HG03064 (cell line): ENCODE measurements around the gene ITGB2.

Experiments
- ATAC-seq: cut with Tn5 transposase; IDR thresholded peaks from one replicate; pipeline ENCODE4 v1.9.1; 2021; ENCODE audit warnings: low read depth; ENCODE audit not compliant: unreplicated experiment

The ITGB2 gene

DNA sequence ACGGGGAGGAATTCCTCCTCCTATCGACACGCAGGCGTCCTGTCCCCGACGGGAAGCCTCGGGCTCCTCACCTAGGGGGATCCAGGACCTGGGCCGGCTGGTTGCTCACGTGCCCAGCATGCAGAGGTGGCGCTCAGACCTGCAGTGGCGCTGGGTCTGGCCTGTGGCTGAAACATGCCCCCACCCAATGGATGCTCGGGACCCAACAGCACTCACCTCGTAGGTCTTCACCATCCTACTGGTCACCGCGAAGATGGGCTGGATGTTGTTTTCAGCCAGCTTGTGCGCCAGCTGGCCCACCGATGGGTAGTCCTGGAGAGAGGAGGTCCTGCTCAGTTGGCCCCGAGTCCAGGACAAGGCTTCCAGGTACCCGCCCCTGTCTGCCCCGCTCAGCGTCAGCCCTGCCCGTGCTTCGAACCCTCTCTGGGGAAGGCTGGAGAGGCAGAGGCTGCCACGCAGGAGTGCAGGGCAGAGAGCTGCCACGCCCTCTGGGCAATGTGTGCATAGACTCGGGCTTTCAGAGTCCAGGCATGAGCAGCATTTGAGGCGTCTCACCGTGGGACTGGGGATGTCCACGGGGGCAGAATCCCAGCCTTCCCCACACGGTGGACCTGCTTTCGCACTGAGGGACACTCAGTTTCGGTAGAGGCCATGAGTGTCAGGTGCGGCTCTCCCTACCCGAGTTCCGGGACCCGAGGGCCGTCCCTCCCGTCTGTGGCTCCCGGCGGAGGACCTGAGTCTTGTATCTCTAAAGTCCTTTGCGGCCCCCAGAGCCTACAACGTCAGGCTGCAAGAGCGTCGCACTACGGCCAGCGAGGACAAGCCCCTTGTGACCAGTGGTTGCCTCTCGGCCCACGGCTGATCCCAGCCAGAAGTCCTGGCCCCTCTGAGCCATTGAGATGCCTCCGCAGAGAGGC is 21.6 kb downstream of the ITGB2 start:
- no peak for ATAC-seq

DNA sequence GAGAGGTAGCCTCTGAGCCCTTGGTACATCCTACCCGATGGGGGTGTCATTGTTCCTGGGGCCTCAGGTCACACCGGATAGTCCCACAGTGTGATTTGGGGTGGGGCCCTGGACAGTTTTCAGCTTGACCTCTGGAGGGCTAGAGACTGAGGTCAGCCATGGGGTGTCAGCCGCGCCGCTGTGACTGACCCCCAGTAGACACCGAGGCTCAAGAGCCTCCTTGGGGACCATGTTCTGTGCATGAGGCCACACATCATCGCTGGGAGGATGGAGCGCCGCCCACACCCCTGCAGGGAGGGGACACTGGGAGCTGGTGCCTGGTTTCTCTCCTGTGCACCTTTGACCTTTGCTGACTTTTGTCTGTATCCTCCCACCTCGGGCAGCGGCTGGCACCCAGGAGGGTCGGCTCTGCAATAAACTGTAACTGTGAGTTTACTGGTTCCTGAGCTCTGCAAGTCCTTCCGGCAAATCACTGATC is 22.6 kb downstream of the ITGB2 start:
- no peak for ATAC-seq

DNA sequence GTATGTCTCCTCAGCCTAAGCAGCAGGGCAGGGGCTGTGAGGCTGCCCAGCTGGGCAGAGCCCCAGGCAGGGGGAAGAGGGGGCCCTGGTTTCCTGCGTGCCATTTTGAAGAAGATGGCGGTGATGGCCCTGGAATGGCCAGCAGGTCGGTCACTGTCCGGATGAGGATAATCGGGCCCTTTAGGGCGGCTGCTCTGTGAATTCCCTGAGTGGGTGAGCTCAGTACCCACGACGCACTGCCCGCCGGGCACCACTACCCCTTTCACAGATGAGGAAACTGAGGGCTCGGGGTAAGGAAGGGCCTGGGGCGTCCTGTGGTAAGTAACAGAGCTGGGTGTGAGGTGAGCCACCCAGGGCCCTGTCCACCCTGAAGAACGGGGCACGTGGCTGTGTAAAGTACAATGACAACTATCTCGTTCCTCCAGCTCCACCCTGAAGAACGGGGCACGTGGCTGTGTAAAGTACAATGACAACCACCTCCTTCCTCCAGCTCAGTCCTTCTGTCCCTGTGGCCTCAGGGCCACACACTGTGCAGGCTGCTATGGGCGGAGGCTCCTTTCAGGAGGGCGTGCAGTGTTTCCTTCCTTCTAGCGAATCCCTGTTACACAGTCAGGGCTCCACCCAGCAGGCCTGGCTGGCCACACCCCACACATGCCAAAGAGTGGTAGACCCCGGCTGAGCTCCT is 23.2 kb downstream of the ITGB2 start:
- no peak for ATAC-seq

DNA sequence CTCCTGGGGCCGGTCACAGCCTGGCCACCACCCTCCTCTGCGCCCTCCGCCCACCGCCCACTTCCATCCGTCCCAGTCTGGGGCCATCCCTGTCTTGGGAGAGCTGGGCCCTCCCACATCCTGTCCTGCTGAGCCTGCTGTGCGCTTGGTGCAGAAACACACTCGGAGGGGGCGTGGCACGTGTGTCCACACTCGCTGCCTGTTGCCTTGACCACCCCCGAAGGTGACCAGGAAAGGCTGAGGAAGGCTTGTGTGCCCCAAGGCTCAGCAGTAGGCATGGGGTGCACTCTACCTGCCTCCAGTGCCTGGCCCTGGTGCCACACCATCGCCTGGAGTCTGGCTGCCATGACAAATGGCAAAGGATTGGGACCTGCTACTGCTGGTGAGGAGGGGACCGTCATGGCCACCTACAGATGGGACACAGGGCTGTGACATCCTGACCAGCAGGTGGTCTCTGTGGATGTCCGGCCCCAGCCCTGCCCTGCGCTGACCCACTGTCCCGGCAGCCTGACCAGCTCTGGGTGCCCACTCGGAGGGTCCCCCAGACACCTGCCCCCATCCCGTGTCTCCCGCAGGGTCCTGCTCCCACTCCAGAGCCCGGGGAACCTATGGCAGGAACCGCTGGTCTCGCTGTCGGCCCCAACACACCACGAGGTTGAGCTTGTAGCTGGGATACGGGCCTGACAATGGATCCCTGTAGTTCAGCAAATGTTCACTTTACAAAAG is 24.0 kb downstream of the ITGB2 start:
- ATAC-seq: no peak

DNA sequence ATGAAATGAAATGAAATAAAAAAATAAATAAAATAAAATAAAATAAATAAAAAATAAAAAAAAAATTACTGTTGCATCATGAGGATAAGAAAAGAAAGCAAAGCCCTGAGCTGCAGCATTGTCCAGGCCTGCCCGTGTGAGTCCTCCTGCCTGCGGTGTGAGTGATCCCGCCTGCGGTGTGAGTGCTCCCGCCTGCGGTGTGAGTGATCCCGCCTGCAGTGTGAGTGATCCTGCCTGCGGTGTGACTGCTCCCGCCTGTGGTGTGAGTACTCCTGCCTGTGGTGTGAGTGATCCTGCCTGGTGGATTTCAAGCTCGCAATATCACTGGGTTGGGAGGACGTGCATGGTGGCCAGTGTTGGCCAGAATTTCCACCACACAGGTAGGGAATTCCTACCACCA is 24.8 kb downstream of the ITGB2 start:
- ATAC-seq: no peak

DNA sequence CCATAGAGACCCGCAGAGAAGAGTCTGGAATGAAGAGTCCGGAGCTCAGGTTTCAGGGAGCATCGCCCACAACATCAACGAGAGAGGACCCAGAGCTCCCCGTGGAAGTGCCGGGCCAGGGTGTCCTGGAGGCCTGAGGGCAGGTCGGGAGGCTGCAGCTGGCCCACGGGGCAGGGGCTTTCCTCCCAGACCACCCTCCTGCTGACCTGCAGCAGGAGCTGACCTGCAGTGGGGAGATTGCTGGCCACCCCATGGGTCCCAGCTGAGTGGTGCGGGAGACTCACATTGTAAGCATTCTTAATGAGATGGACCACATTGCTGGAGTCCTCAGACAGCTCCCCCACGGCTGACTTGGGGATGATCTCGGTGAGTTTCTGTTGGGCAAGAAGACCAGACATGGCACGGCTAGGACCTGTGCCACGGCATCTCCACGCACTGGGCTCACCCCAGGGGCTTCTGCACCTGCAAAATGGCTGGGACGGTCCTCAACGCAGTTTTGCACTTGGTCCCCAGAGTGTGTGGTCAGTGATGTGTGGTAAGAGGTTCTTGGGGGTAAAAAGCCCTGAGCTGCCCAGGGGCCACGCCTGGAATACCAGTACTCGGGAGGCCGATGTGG is 25.9 kb downstream of the ITGB2 start:
- no peak for ATAC-seq

DNA sequence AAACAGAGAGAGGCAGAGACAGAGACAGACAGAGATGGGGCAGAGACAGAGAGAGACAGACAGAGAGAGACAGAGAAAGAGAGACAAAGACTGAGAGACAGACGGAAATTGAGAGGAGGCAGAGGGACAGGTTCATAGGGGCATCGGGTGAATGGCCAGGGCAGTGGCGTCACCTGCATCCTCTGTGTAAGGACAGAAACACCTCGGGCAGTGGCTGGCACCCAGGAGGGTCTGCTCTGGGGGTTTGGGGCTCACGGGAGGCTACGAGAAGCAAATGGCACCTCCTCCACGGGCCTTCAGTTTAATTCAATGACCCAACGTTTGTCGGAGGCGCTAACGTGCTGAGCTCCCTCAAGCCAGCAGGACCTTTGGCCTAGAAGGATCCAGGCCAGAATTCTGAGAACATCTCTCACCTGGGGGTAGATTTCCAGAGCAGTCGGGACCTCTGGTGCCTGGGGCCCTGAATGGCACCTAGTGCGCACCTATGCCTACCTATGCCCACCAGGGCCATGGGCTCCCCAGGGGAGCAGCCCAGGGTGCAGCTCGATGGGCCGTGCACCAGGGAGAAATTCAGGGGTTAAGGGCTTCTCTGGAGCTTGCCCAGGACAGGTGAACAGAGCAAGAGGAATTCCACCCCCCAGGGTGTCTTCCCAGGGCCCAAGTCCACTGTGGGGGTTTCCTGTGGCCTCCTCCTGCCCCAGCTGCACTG is 26.6 kb downstream of the ITGB2 start:
- ATAC-seq: no peak

DNA sequence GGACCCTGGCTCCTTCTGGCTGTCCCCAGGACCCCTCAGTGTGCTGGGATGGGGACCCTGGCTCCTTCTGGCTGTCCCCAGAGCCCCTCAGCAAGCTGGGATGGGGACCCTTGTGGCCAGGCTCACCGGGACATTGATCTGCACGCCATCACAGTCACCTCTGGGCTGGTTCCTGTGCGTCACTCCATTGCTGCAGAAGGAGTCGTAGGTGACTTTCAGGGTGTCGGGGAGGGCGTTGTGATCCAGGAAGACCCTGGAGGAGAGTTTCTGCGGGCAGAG is 27.5 kb downstream of the ITGB2 start:
- ATAC-seq: no peak

DNA sequence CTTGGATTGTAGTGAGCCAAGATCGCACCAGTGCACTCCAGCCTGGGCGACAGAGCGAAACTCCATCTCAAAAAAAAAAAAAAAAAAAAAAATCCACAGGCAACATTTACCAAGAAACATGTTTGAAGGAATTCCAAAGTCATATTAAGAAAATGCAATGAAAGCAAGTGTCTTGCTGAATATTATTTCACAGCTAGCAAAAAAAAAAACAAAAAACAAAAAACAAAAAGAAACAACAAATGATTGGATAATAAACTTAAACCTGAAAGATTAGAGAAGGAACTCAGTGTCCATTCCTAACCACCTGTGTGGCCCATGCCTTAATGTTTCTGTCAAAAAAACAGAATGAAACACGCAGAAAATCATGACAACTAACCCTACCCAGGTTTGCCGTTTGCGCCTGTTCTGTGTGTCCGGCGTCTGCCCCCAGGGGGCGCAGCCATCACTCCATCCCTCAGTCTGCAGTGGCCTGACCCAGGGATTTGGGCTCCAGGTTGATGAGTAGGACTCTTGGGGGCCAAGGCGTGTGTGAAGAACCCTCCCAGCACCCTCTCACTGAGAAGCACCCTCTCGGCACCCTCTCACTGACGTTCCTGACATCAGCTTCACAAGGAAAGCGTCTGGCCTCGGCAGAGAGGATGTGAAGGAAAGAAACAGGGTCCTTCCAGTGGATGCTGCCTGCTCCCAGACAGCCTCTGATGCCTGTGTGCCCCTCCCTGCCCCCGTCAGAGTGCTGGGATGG is 28.0 kb downstream of the ITGB2 start:
- no peak for ATAC-seq

DNA sequence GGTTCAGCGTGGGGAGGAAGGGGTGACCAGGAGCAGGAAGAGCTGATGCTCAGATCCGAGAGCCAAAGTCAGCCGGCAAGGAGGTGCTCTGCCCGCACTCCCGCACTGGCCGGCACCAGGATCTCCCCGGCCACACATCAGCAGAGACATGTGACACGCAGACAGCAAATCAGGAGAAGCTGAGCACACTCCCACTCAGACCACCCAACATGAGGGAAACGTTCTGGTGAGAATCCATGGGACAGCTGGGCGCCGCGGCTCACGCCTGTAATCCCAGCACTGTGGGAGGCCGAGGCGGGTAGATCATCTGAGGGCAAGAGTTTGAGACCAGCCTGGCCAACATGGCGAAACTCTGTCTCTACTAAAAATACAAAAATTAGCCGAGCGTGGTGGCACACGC is 28.6 kb downstream of the ITGB2 start:
- no peak for ATAC-seq

DNA sequence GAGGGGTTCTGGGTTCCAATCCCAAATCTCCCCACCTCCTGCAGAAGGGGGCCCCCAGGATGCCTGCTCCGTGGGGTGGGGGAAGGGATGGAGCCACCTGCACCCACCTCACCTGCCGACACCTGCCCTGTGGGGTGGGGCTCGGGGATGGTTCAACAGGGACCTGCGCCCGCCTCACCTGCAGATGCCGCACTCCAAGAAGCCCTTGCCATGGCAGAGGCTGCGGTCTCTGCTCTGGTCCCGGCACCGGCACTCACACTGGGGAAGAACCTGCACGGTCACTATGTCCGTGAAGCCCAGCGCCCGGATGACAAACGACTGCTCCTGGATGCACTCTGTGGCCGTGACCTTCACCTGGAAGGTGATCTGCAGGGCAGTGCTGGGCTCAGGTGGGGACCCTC is 29.1 kb downstream of the ITGB2 start:
- ATAC-seq: no peak

DNA sequence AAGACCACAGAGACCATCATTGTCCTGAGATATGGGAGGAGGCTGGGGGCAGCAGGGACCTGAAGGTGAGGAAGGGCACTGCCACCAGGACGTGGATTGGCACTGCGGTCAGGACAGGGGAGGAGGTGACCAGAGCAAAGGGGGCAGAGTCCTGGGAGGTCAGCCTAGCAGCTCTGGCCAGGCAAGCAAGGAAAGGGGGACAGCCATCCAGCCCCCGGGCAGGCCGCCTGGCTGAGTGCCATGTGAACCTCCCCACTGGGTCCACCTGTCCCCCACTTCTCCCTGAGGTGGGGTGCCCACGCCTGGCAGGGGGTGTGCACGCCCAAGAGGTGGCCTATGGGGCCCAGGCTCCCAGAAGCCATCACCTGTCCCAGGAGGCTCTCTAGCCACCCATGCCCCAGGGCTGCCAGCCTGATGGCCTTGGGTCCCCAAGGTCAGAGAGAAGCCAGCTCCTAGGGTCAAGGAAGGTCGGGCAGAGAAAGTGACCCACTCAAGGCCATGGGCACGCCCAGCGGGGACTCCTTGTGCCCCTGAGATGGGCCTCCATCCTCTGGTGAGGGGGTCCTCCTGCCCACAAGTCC is 29.6 kb downstream of the ITGB2 start:
- ATAC-seq: no peak

DNA sequence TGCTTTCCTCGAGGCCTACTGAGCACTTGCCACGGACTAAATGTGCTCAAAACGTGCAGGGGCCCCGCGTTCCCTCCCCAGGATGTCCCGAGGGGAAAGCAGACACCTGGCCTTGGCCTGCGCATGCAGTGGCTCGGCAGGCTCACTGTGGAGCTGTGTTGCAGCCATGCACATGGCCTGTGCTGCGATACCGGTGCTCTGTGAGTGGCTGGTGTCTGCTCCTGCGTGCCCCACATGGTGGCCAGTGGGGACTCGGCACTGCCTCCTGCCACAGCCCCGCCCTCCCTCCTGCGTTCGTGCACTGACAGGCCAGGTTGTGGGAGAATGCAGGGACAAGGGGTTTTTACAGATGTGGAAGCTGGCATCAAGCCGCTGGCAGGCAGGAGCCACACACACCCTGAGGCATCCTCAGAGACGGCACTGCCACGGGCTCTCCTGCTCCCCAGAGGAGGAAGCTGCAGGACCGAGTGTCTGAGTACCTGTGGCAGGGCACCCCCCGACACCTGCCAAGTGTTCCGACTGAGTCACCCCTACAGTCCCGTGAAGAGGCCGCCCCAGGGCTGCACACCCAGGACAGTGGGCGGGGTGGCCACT is 30.3 kb downstream of the ITGB2 start:
- ATAC-seq: no peak

DNA sequence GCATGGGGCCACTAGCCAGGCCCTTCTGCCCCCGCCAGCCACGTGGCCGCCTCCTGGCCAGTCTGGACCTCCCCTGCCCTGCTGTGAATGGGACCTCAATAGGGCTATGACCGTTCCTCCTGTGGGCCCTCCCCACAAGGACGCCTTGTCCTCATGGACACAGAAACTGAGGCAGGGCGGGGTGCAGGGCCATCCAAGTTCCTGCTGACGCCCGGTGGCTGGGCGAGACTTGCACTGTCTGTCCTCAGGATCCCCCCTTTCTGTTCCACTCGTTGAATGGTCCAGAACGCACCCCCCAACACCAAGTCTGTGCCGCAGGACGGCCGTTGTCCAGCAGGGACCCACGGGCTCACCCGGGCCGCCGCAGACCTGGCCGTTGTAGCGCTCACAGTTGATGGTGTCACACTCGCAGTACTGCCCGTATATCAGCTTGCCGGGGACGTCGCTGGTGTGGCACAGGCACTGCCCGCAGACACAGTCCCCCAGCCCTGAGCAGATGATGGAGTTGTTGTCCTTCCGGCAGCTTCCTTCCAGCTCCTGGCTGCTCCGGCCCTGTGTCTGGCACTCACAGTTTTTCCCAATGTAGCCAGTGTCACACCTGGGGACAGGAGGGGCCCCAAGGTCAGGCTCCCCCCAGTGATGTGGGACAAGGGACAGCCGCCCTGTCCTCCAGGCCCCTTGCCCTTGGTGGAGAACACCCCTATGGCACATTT is 30.9 kb downstream of the ITGB2 start:
- no peak for ATAC-seq

DNA sequence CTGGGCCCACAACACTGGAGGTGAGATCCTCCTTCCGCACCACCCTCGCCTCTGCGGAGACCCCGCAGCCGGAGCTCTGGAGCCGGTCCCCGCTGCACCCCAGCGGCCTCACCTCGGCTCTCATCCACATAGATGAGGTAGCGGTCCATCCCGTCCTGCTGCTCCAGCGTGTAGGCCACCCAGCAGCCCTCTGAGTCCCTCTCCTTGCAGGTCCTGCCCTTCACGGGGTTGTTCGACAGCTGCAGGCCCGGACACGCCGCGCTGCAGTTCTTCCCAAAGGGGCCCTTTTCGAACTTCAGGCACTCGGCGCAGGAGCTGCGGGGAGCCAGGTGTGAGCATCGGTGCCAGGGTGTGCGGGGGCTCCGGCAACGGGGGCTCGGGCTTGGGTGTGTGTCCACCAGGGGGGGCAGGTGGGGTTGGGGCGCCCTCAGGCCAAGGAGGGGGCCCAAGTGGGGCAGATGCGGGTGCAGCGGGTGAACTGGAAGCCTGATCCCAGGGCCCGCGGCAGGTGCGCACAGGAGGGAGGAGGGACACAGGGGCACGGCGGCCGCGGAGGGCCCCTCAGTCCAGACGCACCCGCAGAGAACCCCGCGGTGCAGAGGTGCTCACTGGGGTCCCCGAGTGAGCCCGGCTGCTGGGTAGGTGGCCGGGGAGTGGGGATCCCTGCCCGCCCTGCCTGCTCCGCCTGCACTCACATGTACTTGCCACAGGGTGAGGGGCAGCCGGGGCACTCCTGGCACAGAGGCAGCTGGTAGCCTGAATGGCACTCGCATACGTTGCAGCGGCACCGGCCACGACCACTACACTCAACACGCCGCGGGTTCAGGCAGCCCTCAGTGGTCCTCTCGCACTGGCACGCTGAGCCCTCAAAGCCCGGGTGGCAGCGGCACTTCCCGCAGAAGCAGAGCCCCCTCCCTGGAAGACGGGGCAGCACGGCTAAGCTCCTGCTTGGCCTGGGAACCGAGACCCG is 31.8 kb downstream of the ITGB2 start:
- no peak for ATAC-seq

DNA sequence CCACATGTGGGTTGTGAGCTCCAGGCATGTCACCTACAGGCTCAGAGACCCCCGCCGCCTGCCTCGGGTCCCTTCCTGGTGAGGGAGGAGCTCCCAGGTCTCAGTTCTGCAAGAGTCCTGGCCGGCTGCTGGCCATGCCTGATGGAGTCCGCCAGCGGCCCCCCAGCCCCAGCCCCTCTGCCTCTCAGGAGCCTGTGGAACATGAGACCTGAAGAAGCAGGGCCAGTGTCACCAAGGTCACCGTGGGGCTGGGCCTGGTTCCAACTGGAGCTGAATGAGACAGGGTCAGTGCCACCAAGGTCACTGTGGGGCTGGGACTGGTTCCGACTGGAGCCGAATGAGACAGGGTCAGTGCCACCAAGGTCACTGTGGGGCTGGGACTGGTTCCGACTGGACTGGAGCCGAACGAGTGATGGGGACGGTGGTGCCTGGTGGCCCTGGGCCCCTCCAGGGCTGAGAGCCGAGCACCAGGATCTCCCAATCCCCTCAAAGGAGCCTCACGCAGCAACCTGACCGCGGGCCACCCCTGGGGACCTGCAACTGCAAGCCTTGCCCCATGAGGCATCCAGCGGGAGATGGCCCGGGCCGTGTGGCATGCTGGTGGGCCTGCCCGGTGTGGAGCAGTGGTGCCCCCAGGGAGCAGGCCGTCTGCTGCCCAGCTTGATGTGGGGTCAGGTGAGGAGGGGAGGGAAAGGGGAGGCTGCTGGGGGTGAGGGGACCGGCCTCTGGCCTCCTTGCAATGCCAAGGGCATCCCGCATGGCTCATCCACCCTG is 32.7 kb downstream of the ITGB2 start:
- no peak for ATAC-seq
